ENCODE measurements around the gene PANK2.
"Not testable (repeated sequence)": the region's sequence is repeated elsewhere in the genome, so short reads cannot be mapped to it uniquely, and the experiment has no call there.

Gene PANK2

GRCh38 chr20:3930265-3931206 lies 41.3 kb downstream of the PANK2 start:
- no peak for DNase-seq

GRCh38 chr20:3931664-3932063 lies 42.5 kb downstream of the PANK2 start:
- no peak for DNase-seq

- no peak for DNase-seq
Measured at GRCh38 chr20:3932277-3932676, 43.1 kb downstream of the PANK2 start.

- no peak for DNase-seq
Measured at GRCh38 chr20:3932681-3933080, 43.5 kb downstream of the PANK2 start.

GRCh38 chr20:3933218-3933617 lies 44.0 kb downstream of the PANK2 start:
- no peak for DNase-seq

- DNase-seq = no peak
Measured at GRCh38 chr20:3934624-3935023, 45.4 kb downstream of the PANK2 start.

DNA sequence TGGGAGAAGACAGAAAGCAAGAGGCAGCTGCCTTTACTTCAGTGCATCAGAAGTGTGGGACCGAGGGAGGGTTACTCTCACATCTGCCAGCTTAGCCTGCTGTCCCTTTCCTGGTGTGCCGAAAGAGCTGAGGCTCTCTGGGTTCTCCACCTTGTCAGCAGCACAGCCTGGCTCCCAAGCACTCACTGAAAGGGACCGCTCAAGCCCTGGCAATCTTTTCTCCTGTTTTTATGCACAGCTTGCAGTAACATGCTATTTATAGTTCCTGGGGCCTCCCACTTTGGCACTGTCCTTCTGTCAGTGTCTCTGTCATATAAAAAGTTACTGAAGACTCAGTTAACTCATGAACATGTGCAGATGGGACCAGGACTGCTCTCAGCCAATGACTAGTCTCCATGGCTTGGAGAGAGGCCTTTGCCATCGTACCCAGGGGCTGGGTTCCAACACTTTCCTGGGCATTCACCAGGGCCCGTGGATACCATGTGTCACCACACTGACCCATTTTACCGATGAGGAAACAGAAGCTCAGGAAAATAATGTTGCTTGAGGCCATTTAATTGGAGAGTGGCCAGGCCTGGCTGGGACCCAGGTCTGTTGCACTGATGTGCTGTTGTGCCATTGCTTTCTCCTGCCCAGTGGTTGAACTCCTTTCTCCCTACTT lies 46.2 kb downstream of the PANK2 start:
- DNase-seq = no peak

GRCh38 chr20:3935956-3936340 lies 46.8 kb downstream of the PANK2 start:
- DNase-seq = no peak

DNA sequence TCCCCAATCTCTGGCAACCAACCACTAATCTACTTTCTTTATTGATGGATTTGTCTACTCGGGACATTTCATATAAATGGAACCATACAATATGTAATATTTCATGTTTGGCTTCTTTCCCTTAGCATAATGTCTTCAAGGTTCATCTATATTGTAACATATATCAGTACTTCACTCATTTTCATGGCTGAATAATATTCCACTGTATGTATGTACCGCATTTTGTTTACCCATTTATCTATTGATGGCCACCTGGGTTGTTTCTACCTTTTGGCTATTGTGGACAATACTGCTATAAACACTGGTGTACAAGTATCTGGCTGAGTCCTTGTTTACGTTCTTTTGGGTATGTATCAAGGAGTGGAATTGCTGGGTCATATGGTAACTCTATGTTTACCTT lies 48.4 kb downstream of the PANK2 start:
- no peak for DNase-seq

- DNase-seq = no peak
Measured at GRCh38 chr20:3940905-3941304, 51.7 kb downstream of the PANK2 start.

- DNase-seq = not testable (repeated sequence)
Measured at GRCh38 chr20:3946666-3947065, 57.5 kb downstream of the PANK2 start.

DNA sequence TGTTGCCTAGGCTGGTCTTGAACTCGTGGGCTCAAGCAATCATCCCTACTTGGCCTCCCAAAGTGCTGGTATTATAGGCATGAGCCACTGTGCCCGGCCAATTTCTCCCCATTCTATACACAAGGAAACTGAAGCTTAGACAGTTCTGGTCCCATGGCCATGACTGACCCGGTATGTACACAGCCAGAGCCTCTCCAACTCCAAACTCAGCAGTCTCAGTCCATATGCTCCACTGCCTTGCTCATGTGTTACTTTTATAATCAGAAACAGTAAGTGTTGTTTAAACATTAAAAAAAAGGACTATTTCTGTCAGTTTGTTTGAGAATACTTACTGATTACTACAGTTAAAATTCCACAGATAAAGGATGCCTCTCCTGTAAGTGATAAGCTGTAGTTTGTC lies 75.5 kb downstream of the PANK2 start:
- no peak for DNase-seq

- DNase-seq = no peak
Measured at GRCh38 chr20:3966571-3966970, 77.4 kb downstream of the PANK2 start.

DNA sequence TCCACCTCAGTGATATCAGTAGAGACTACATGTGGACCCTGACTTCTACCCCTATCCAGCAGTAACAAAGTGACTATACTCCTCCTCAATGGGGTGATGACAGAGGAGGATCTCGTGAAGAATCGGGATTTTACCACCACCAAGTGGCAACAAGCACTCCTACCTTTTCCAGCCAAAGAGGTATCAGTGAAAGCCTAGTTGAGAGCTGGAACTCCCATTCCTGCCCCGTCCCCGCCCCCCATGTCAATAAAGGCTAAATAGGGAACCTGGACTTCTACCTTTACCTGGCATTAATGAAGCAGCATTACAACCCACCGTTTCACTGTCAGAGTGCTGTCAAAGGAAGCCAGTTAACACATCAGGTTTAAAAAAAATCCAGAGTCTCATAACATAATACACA lies 80.8 kb downstream of the PANK2 start:
- no peak for DNase-seq

DNA sequence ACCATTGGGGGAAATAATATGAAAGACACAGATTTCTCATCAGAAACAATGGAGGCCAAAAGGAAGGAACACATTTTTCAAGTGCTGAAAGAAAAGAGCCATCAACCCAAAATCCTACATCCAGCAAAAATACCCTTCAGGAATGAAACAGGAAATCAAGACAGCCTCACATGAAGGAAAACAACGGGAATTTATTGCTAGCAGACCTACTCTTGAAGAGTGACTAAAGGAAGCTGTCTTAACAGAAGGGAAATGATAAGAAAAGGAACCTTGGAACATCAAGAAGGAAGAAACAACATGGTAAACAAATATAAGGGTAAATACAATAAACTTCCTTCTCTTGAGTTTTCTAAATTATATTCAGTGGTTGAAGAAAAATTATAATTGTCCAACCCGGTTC lies 82.0 kb downstream of the PANK2 start:
- DNase-seq = no peak

GRCh38 chr20:3972161-3972560 lies 83.0 kb downstream of the PANK2 start:
- DNase-seq = no peak

DNA sequence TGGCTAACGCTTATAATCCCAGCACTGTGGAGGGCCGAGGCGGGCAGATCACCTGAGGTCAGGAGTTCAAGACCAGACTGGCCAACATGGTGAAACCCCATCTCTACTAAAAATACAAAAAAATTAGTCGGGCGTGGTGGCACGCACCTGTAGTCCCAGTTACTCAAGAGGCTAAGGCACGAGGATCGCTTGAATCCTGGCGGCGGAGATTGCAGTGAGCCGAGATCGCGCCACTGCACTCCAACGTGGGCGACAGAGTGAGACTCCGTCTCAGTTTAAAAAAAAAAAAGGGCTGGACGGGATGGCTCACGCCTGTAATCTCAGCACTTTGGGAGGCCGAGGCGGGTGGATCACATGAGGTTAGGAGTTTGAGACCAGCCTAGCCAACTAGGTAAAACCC lies 83.4 kb downstream of the PANK2 start:
- not testable (repeated sequence) for DNase-seq

DNA sequence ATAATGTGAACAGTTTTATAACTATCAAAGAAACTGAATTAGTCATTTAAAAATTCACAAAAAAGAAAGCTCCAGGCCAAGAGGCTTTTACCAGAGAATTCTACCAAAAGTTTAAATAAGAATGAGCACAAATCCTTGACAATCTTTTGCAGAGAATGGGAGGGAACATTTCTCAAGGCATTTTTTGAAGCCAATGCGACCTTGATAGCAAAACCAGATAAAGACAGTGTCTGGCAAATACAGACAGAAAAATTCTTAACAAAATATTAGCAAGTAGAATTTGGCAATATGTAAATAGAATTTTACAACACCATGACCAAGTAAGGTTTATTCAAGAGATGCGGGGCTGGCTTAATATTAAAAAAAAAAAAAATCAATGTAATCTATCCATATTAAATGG lies 84.5 kb downstream of the PANK2 start:
- no peak for DNase-seq

DNA sequence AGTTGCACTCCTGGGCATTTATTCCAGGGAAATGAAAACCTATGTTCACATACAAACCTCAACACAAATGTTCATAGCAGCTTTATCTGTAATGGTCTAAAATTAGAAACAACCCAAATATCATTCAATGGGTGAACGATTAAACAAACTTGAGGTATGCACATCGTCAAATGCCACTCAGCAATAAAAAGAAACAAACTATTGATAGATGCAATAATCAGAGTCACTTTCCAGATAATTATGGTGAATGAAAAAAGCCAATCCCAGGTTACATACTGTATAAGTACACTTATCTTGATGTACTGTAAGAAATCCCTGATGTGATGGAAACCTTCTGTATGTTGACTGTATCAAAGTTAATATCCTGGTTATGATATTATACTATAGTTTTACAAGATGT lies 87.3 kb downstream of the PANK2 start:
- no peak for DNase-seq

Measured in activated T-cell treated with anti-CD3 and anti-CD28 coated beads for 4 hours (primary cell).